ENCODE data around the gene PLAAT3.
A peak's percentile ranks its signal among the peaks of the same experiment; 100 is the strongest.
"Not testable (repeated sequence)": the region's sequence is repeated elsewhere in the genome, so short reads cannot be mapped to it uniquely, and the experiment has no call there.

The PLAAT3 gene

GRCh38 chr11:63609971-63610580 lies 4.2 kb downstream of the PLAAT3 start:
- no peaks in the 10 kb centered on the region for H3K36me3 ChIP-seq (ENCODE audit: control insufficient read depth in 2 of 2, insufficient read depth in 2 of 2, low read length in 2 of 2)
- H3K4me3 ChIP-seq (ENCODE audit: low read length in 2 of 2) = no peak overlapping the region
- H3K27ac ChIP-seq (ENCODE audit: low read depth in 2 of 2, low read length in 2 of 2) = peak overlapping the region in 1 of 2 donors; percentile 13

GRCh38 chr11:63609536-63609935 lies 4.7 kb downstream of the PLAAT3 start:
- Histone ChIP-seq H3K36me3 (ENCODE audit: control insufficient read depth in 2 of 2, insufficient read depth in 2 of 2, low read length in 2 of 2) (no peaks in the 10 kb centered on the region), H3K27me3 (ENCODE audit: control insufficient read depth in 2 of 2, insufficient read depth in 2 of 2, low read length in 2 of 2) (no peaks in the 10 kb centered on the region), H3K9ac (ENCODE audit: low read depth in 1 of 2, low read length in 2 of 2) (no peak overlapping the region), H3K9me3 (ENCODE audit: control insufficient read depth in 2 of 2, low read length in 2 of 2) (no peaks in the 10 kb centered on the region), H3K4me3 (ENCODE audit: low read length in 2 of 2) (no peak overlapping the region), H3K4me1 (ENCODE audit: control insufficient read depth in 2 of 2, insufficient read depth in 2 of 2, low read length in 2 of 2) (peaks cover 7 to 12% of the 10 kb centered on the region in 2 donors), H3K27ac (ENCODE audit: low read depth in 2 of 2, low read length in 2 of 2) (peak overlapping the region in 1 of 2 donors; percentile 9)

More at GRCh38 chr11:63609971-63610580, 4.2 kb downstream of the PLAAT3 start:
- Histone ChIP-seq H3K9me3 (ENCODE audit: control insufficient read depth in 2 of 2, low read length in 2 of 2) (no peaks in the 10 kb centered on the region), H3K9ac (ENCODE audit: low read depth in 1 of 2, low read length in 2 of 2) (no peak overlapping the region), H3K27me3 (ENCODE audit: control insufficient read depth in 2 of 2, insufficient read depth in 2 of 2, low read length in 2 of 2) (no peaks in the 10 kb centered on the region), H3K4me1 (ENCODE audit: control insufficient read depth in 2 of 2, insufficient read depth in 2 of 2, low read length in 2 of 2) (peaks cover 7 to 12% of the 10 kb centered on the region in 2 donors)

GRCh38 chr11:63608353-63609345 lies 5.6 kb downstream of the PLAAT3 start:
- peaks cover 7 to 12% of the 10 kb centered on the region in 2 donors for H3K4me1 ChIP-seq (ENCODE audit: control insufficient read depth in 2 of 2, insufficient read depth in 2 of 2, low read length in 2 of 2)
- no peak overlapping the region for H3K4me3 ChIP-seq (ENCODE audit: low read length in 2 of 2)
- H3K27ac ChIP-seq (ENCODE audit: low read depth in 2 of 2, low read length in 2 of 2) = no peak overlapping the region
- no peak overlapping the region for H3K9ac ChIP-seq (ENCODE audit: low read depth in 1 of 2, low read length in 2 of 2)
- no peaks in the 10 kb centered on the region for H3K36me3 ChIP-seq (ENCODE audit: control insufficient read depth in 2 of 2, insufficient read depth in 2 of 2, low read length in 2 of 2)
- H3K27me3 ChIP-seq (ENCODE audit: control insufficient read depth in 2 of 2, insufficient read depth in 2 of 2, low read length in 2 of 2) = no peaks in the 10 kb centered on the region
- no peaks in the 10 kb centered on the region for H3K9me3 ChIP-seq (ENCODE audit: control insufficient read depth in 2 of 2, low read length in 2 of 2)

- no peak overlapping the region for H3K27ac ChIP-seq (ENCODE audit: low read depth in 2 of 2, low read length in 2 of 2)
- no peaks in the 10 kb centered on the region for H3K4me1 ChIP-seq (ENCODE audit: control insufficient read depth in 2 of 2, insufficient read depth in 2 of 2, low read length in 2 of 2)
- no peak overlapping the region for H3K4me3 ChIP-seq (ENCODE audit: low read length in 2 of 2)
- no peaks in the 10 kb centered on the region for H3K36me3 ChIP-seq (ENCODE audit: control insufficient read depth in 2 of 2, insufficient read depth in 2 of 2, low read length in 2 of 2)
- H3K27me3 ChIP-seq (ENCODE audit: control insufficient read depth in 2 of 2, insufficient read depth in 2 of 2, low read length in 2 of 2) = no peaks in the 10 kb centered on the region
- H3K9me3 ChIP-seq (ENCODE audit: control insufficient read depth in 2 of 2, low read length in 2 of 2) = no peaks in the 10 kb centered on the region
- no peak overlapping the region for H3K9ac ChIP-seq (ENCODE audit: low read depth in 1 of 2, low read length in 2 of 2)
These were observed 11.1 kb downstream of the PLAAT3 start for GRCh38 chr11:63603180-63603518.

DNA sequence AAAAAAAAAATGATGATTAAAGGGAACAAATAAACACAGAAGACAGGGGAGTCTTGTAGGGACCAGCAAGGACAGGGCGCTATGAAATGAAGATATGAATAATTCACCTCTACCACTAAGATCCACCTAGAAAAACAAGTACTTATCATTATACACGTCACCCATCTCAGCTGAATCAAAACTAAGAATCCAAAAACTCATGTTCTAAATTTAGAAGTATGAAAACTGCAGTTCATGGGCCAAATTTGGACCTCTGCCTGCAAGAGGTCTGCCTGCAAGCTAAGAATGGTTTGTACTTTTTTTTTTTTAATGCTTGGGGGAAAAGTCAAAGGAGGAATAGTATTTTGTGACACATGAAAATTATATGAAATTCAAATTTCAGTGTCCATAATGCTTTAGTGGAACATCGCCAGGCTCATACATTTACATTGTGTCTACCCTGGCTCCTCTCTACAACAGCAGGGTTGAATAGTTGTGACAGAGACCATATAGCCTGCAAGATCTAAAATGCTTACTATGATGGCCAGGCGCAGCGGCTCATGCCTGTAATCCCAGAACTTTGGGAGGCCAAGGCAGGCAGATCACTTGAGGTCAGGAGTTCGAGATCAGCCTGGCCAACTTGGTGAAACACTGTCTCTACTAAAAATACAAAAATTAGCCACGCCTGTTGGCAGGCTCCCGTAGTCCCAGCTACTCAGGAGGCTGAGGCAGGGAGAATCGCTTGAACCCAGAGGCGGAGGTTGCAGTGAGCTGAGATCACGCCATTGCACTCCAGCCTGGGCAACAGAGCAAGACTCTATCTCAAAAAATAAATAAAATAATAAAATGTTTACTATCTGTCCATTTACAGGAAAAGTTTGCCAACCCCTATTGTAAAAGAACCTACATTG lies 11.7 kb downstream of the PLAAT3 start:
- H3K36me3 ChIP-seq (ENCODE audit: control insufficient read depth in 2 of 2, insufficient read depth in 2 of 2, low read length in 2 of 2); H3K9ac ChIP-seq (ENCODE audit: low read depth in 1 of 2, low read length in 2 of 2); H3K4me1 ChIP-seq (ENCODE audit: control insufficient read depth in 2 of 2, insufficient read depth in 2 of 2, low read length in 2 of 2); H3K27me3 ChIP-seq (ENCODE audit: control insufficient read depth in 2 of 2, insufficient read depth in 2 of 2, low read length in 2 of 2); H3K9me3 ChIP-seq (ENCODE audit: control insufficient read depth in 2 of 2, low read length in 2 of 2); H3K4me3 ChIP-seq (ENCODE audit: low read length in 2 of 2); H3K27ac ChIP-seq (ENCODE audit: low read depth in 2 of 2, low read length in 2 of 2): not testable (repeated sequence)

GRCh38 chr11:63599211-63600122 lies 14.8 kb downstream of the PLAAT3 start:
- no peak overlapping the region for H3K4me3 ChIP-seq (ENCODE audit: low read length in 2 of 2)
- H3K4me1 ChIP-seq (ENCODE audit: control insufficient read depth in 2 of 2, insufficient read depth in 2 of 2, low read length in 2 of 2) = no peaks in the 10 kb centered on the region
- no peak overlapping the region for H3K27ac ChIP-seq (ENCODE audit: low read depth in 2 of 2, low read length in 2 of 2)
- H3K27me3 ChIP-seq (ENCODE audit: control insufficient read depth in 2 of 2, insufficient read depth in 2 of 2, low read length in 2 of 2) = no peaks in the 10 kb centered on the region
- H3K9me3 ChIP-seq (ENCODE audit: control insufficient read depth in 2 of 2, low read length in 2 of 2) = no peaks in the 10 kb centered on the region
- H3K9ac ChIP-seq (ENCODE audit: low read depth in 1 of 2, low read length in 2 of 2) = no peak overlapping the region
- peaks cover 0 to 2% of the 10 kb centered on the region in 2 donors for H3K36me3 ChIP-seq (ENCODE audit: control insufficient read depth in 2 of 2, insufficient read depth in 2 of 2, low read length in 2 of 2)

GRCh38 chr11:63598556-63598955 lies 15.7 kb downstream of the PLAAT3 start:
- no peaks in the 10 kb centered on the region for H3K4me1 ChIP-seq (ENCODE audit: control insufficient read depth in 2 of 2, insufficient read depth in 2 of 2, low read length in 2 of 2)
- H3K9me3 ChIP-seq (ENCODE audit: control insufficient read depth in 2 of 2, low read length in 2 of 2) = no peaks in the 10 kb centered on the region
- no peak overlapping the region for H3K9ac ChIP-seq (ENCODE audit: low read depth in 1 of 2, low read length in 2 of 2)
- no peaks in the 10 kb centered on the region for H3K27me3 ChIP-seq (ENCODE audit: control insufficient read depth in 2 of 2, insufficient read depth in 2 of 2, low read length in 2 of 2)
- no peak overlapping the region for H3K4me3 ChIP-seq (ENCODE audit: low read length in 2 of 2)
- H3K27ac ChIP-seq (ENCODE audit: low read depth in 2 of 2, low read length in 2 of 2) = no peak overlapping the region
- peaks cover 0 to 2% of the 10 kb centered on the region in 2 donors for H3K36me3 ChIP-seq (ENCODE audit: control insufficient read depth in 2 of 2, insufficient read depth in 2 of 2, low read length in 2 of 2)

- H3K27ac ChIP-seq (ENCODE audit: low read depth in 2 of 2, low read length in 2 of 2) = no peak overlapping the region
- no peaks in the 10 kb centered on the region for H3K9me3 ChIP-seq (ENCODE audit: control insufficient read depth in 2 of 2, low read length in 2 of 2)
- no peaks in the 10 kb centered on the region for H3K4me1 ChIP-seq (ENCODE audit: control insufficient read depth in 2 of 2, insufficient read depth in 2 of 2, low read length in 2 of 2)
- H3K36me3 ChIP-seq (ENCODE audit: control insufficient read depth in 2 of 2, insufficient read depth in 2 of 2, low read length in 2 of 2) = peaks cover 0 to 2% of the 10 kb centered on the region in 2 donors
- no peak overlapping the region for H3K9ac ChIP-seq (ENCODE audit: low read depth in 1 of 2, low read length in 2 of 2)
- H3K4me3 ChIP-seq (ENCODE audit: low read length in 2 of 2) = no peak overlapping the region
- no peaks in the 10 kb centered on the region for H3K27me3 ChIP-seq (ENCODE audit: control insufficient read depth in 2 of 2, insufficient read depth in 2 of 2, low read length in 2 of 2)
These were observed 18.9 kb downstream of the PLAAT3 start for GRCh38 chr11:63595296-63595695.

- H3K27me3 ChIP-seq (ENCODE audit: control insufficient read depth in 2 of 2, insufficient read depth in 2 of 2, low read length in 2 of 2) = no peaks in the 10 kb centered on the region
- peaks cover 0 to 2% of the 10 kb centered on the region in 2 donors for H3K36me3 ChIP-seq (ENCODE audit: control insufficient read depth in 2 of 2, insufficient read depth in 2 of 2, low read length in 2 of 2)
- no peak overlapping the region for H3K27ac ChIP-seq (ENCODE audit: low read depth in 2 of 2, low read length in 2 of 2)
These were observed 21.2 kb downstream of the PLAAT3 start for GRCh38 chr11:63592975-63593395.

More at GRCh38 chr11:63592975-63593395, 21.2 kb downstream of the PLAAT3 start:
- no peaks in the 10 kb centered on the region for H3K4me1 ChIP-seq (ENCODE audit: control insufficient read depth in 2 of 2, insufficient read depth in 2 of 2, low read length in 2 of 2)
- H3K9ac ChIP-seq (ENCODE audit: low read depth in 1 of 2, low read length in 2 of 2) = no peak overlapping the region
- no peaks in the 10 kb centered on the region for H3K9me3 ChIP-seq (ENCODE audit: control insufficient read depth in 2 of 2, low read length in 2 of 2)
- H3K4me3 ChIP-seq (ENCODE audit: low read length in 2 of 2) = no peak overlapping the region

All from mucosa of rectum (tissue), 2 donors.